Hindlimb muscle (tissue), 1 donor: Measurements from ENCODE around the gene ZNF708. TPM values are rescaled to one million over a fixed set of nuclear protein-coding genes. Genes with fewer than 3 reads are reported as not detected.
"Not testable (repeated sequence)": the region's sequence is repeated elsewhere in the genome, so short reads cannot be mapped to it uniquely, and the experiment has no call there.

Experiments used
- DNase-seq: peaks from one replicate; pipeline ENCODE4 v3.0.0-alpha.2; 2013
- polyA plus RNA-seq: library from polyadenylated mRNA; unstranded; fragments of 120-200 nt; gene quantifications from one replicate; pipeline ENCODE4 v1.2.1, GENCODE V29; 2013; ENCODE audit not compliant: insufficient read length

Gene ZNF708
- polyA plus RNA-seq, 1 donor = 10.2 TPM

DNA sequence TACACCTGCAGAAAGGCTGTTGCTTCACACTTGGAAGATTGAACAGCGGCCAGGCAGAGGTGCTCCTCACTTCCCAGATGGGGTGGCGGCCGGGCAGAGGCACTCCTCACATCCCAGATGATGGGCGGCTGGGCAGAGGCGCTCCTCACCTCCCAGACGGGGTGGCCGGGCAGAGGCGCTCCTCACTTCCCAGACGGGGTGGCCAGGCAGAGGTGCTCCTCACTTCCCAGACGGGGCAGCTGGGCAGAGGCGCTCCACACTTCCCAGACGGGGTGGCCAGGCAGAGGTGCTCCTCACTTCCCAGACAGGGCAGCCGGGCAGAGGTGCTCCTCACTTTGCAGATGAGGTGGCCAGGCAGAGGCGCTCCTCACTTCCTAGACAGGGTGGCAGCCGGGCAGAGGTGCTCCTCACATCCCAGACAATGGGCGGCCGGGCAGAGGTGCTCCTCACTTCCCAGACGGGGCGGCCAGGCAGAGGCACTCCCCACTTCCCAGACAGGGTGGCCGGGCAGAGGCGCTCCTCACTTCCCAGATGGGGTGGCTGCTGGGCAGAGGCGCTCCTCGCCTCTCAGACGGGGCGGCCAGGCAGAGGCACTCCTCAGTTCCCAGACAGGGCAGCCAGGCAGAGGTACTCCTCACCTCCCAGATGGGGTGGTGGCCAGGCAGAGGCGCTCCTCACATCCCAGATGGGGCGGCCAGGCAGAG is 69.6 kb downstream of the ZNF708 start:
- DNase-seq = not testable (repeated sequence)

DNA sequence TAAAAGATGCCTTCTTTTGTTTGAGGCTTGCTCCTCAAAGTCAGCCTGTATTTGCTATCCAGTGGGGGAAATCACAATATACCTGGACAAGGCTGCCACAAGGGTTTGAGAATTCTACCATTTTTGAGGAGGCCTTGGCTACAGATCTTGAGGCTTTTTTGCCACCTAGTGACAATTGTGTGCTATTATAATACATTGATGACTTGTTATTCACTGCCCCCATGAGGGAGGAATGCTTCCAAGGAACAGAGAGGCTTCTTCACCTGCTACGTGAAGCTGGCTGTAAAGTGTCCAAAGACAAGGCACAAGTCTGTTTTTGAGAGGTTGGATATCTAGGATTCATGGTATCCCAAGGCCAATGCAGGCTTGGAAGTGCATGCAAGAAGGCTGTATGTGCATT is 72.5 kb downstream of the ZNF708 start:
- DNase-seq = no peak

Other genes with a start within 250 kb of the ZNF708 start
- 12.1 TPM for gene ZNF714, start 247.2 kb downstream of the ZNF708 start, polyA plus RNA-seq
- gene ZNF431, start 187.4 kb downstream of the ZNF708 start, polyA plus RNA-seq = 24.4 TPM
- 18.2 TPM for gene ZNF738, start 29.6 kb upstream of the ZNF708 start, polyA plus RNA-seq
- gene ZNF493, start 67.7 kb upstream of the ZNF708 start, polyA plus RNA-seq = 12.2 TPM
- 16.5 TPM for gene ZNF429, start 176.2 kb upstream of the ZNF708 start, polyA plus RNA-seq